ENCODE data around the gene CXADR.

GRCh38 chr21:17472182-17472581 is 40.7 kb upstream of the CXADR start:
- TF ChIP-seq CTCF (IDR thresholded peaks at IDR 0.05) (no peak), POLR2A (IDR thresholded peaks at IDR 0.05) (no peak)

Data from uterus (tissue), 2 donors.